IPS DF 19.7 (cell line): Measurements from ENCODE around the gene RFLNA.

Experiments
- DNase-seq: peaks from one replicate; pipeline ENCODE4 v3.0.0-alpha.2; 2013; ENCODE audit warnings: low read depth, low spot score

RFLNA gene

DNA sequence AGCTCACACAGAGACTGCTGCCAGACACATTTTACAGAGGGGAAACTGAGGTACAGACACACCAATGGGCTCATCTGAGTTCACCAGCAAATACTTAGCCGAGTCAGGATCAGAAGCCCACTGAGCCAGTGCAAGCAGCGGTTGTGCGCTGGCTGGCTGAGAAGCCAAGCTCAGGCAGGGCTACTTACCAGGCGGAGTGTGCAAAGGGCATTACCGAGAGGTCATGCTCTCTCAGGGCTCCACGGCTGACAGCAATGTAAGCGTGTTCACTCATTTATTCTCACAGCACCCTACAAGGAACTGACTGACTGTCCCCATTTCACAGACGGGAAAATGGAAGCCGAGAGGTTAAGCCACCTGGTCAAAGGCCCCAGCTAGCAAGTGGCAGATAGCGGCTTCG lies 63.7 kb downstream of the RFLNA start:
- DNase-seq, result no peak

- DNase-seq, result no peak
Observed at GRCh38 chr12:124359671-124360581, 65.0 kb downstream of the RFLNA start.

- no peak for DNase-seq
Observed at GRCh38 chr12:124361074-124361970, 66.4 kb downstream of the RFLNA start.

GRCh38 chr12:124361996-124362395 lies 67.1 kb downstream of the RFLNA start:
- no peak for DNase-seq

GRCh38 chr12:124363353-124363965 lies 68.6 kb downstream of the RFLNA start:
- no peak for DNase-seq

DNA sequence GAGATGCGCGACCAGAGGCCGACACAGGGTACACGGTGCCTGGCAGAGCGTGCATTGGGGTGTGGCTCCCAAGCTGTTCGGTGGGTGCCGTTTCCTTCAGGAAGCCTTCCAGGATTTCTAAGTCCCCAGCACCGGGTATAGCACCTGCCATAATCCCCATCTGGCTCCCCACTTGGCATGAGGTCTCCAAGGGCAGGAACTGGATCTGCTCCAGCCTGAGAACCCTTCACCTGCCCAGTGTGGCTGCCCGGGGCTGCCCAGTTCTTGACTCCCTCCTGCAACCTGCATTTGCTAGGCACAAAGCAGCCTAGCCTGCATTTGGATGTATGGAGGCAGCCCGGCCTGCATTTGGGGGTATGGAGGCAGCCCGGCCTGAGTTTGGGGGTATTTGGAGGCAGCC lies 69.7 kb downstream of the RFLNA start:
- DNase-seq, result no peak
